ENCODE results near the gene STARD10.

DNA sequence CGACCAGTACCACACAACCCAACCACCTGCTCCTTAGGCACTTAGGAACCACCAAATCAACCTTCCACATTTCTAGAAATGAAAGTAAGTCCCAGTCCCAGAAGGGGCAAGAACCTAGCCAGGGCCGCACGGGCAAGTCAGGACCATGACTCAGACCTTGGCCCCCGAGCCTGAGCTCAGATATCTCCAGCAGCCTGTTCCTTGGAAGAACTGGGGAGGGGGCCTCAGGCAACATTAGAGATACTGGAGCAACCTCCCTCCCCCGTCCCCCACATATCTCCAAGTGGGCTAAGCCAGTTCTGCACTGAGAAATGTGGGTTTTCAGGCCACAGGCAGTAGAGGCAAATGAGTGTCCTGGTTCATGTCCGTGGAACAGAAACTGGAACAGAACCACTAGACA is 49.4 kb downstream of the STARD10 start:
- TF ChIP-seq, protein P1, sequence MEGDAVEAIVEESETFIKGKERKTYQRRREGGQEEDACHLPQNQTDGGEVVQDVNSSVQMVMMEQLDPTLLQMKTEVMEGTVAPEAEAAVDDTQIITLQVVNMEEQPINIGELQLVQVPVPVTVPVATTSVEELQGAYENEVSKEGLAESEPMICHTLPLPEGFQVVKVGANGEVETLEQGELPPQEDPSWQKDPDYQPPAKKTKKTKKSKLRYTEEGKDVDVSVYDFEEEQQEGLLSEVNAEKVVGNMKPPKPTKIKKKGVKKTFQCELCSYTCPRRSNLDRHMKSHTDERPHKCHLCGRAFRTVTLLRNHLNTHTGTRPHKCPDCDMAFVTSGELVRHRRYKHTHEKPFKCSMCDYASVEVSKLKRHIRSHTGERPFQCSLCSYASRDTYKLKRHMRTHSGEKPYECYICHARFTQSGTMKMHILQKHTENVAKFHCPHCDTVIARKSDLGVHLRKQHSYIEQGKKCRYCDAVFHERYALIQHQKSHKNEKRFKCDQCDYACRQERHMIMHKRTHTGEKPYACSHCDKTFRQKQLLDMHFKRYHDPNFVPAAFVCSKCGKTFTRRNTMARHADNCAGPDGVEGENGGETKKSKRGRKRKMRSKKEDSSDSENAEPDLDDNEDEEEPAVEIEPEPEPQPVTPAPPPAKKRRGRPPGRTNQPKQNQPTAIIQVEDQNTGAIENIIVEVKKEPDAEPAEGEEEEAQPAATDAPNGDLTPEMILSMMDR (IDR thresholded peaks at IDR 0.05), result no peak
- no peak for TF ChIP-seq POLR2A (IDR thresholded peaks at IDR 0.05)
